NT2/D1 (cell line): ENCODE results near the gene COTL1.

Experiments
- DNase-seq: peaks from one replicate; pipeline ENCODE4 v3.0.0-alpha.2; 2011; ENCODE audit warnings: low read depth, low spot score
- H3K27me3 ChIP-seq: 2 replicates; pipeline ENCODE4 v1.6.0; 2011; ENCODE audit warnings: mild to moderate bottlenecking; ENCODE audit not compliant: insufficient read length, insufficient read depth
- H3K36me3 ChIP-seq: 2 replicates; pipeline ENCODE4 v1.6.1; 2011; ENCODE audit warnings: mild to moderate bottlenecking, low read length, mixed read lengths; ENCODE audit not compliant: insufficient read depth, insufficient read length
- H3K4me1 ChIP-seq: 2 replicates; pipeline ENCODE4 v1.5.1; 2011; ENCODE audit not compliant: insufficient read depth, insufficient read length
- H3K4me3 ChIP-seq: 2 replicates; pipeline ENCODE4 v1.5.1; 2011; ENCODE audit warnings: low read depth; ENCODE audit not compliant: insufficient read length
- H3K9ac ChIP-seq: 2 replicates; pipeline ENCODE4 v1.6.0; 2011; ENCODE audit warnings: low read depth; ENCODE audit not compliant: insufficient read length
- H3K9me3 ChIP-seq: 2 replicates; pipeline ENCODE4 v1.5.1; 2011; ENCODE audit warnings: mild to moderate bottlenecking, low read length; ENCODE audit not compliant: insufficient read depth
- SUZ12 ChIP-seq: IDR thresholded peaks from 2 replicates; pipeline ENCODE4 v1.6.1; 2011; ENCODE audit not compliant: insufficient read length, insufficient read depth; ENCODE audit errors: extremely low read depth
- YY1 ChIP-seq: IDR thresholded peaks from 2 replicates; pipeline ENCODE4 v1.6.1; 2011; ENCODE audit not compliant: insufficient read length, insufficient read depth
- ZNF274 ChIP-seq: IDR thresholded peaks from 2 replicates; pipeline ENCODE4 v1.6.1; 2011; ENCODE audit warnings: mild to moderate bottlenecking, low read depth, low read length

COTL1 gene

GRCh38 chr16:84575914-84576313, 42.0 kb downstream of the COTL1 start:
- Histone ChIP-seq H3K4me3 (no peak overlapping the region), H3K4me1 (peaks cover 12% of the 10 kb centered on the region), H3K27me3 (no peaks in the 10 kb centered on the region), H3K36me3 (peaks cover 85% of the 10 kb centered on the region), H3K9ac (no peak overlapping the region), H3K9me3 (no peaks in the 10 kb centered on the region)
- no peak for DNase-seq
- TF ChIP-seq YY1 (no peak), ZNF274 (no peak), SUZ12 (no peak)

- no peak for TF ChIP-seq ZNF274
- TF ChIP-seq YY1 = no peak
- TF ChIP-seq SUZ12 = no peak
- no peak for DNase-seq
- no peak overlapping the region for H3K9ac ChIP-seq
- H3K36me3 ChIP-seq = peaks cover 82% of the 10 kb centered on the region
- no peak overlapping the region for H3K4me3 ChIP-seq
- H3K9me3 ChIP-seq = no peaks in the 10 kb centered on the region
- peaks cover 12% of the 10 kb centered on the region for H3K4me1 ChIP-seq
- no peaks in the 10 kb centered on the region for H3K27me3 ChIP-seq
Observed at GRCh38 chr16:84574191-84574590, 43.7 kb downstream of the COTL1 start.

- Histone ChIP-seq H3K9me3 (no peaks in the 10 kb centered on the region), H3K9ac (no peak overlapping the region), H3K4me1 (peaks cover 16% of the 10 kb centered on the region), H3K27me3 (no peaks in the 10 kb centered on the region), H3K36me3 (peaks cover 79% of the 10 kb centered on the region), H3K4me3 (no peak overlapping the region)
- TF ChIP-seq ZNF274 (no peak), YY1 (no peak), SUZ12 (no peak)
- DNase-seq = no peak
Observed at GRCh38 chr16:84572096-84572495, 45.8 kb downstream of the COTL1 start.

- Histone ChIP-seq H3K9me3 (no peaks in the 10 kb centered on the region), H3K36me3 (peaks cover 79% of the 10 kb centered on the region), H3K27me3 (no peaks in the 10 kb centered on the region), H3K4me1 (peaks cover 16% of the 10 kb centered on the region), H3K4me3 (no peak overlapping the region), H3K9ac (no peak overlapping the region)
- DNase-seq = no peak
- no peak for TF ChIP-seq SUZ12
- no peak for TF ChIP-seq ZNF274
- no peak for TF ChIP-seq YY1
Observed at GRCh38 chr16:84571506-84571905, 46.4 kb downstream of the COTL1 start.

GRCh38 chr16:84570739-84571403, 47.0 kb downstream of the COTL1 start:
- TF ChIP-seq SUZ12 (no peak), ZNF274 (no peak), YY1 (no peak)

GRCh38 chr16:84569382-84569987, 48.4 kb downstream of the COTL1 start:
- Histone ChIP-seq H3K4me3 (no peak overlapping the region), H3K9me3 (no peaks in the 10 kb centered on the region), H3K36me3 (peaks cover 82% of the 10 kb centered on the region), H3K9ac (no peak overlapping the region), H3K4me1 (peaks cover 16% of the 10 kb centered on the region), H3K27me3 (no peaks in the 10 kb centered on the region)
- no peak for DNase-seq
- TF ChIP-seq ZNF274 (no peak), SUZ12 (no peak), YY1 (no peak)

More at GRCh38 chr16:84570739-84571403, 47.0 kb downstream of the COTL1 start:
- H3K27me3 ChIP-seq = no peaks in the 10 kb centered on the region
- H3K9me3 ChIP-seq = no peaks in the 10 kb centered on the region
- H3K9ac ChIP-seq = no peak overlapping the region
- H3K36me3 ChIP-seq = peaks cover 80% of the 10 kb centered on the region
- H3K4me3 ChIP-seq = no peak overlapping the region
- no peak for DNase-seq
- H3K4me1 ChIP-seq = peaks cover 16% of the 10 kb centered on the region

GRCh38 chr16:84568066-84568465, 49.8 kb downstream of the COTL1 start:
- no peak overlapping the region for H3K4me3 ChIP-seq
- no peak for DNase-seq

More at GRCh38 chr16:84568066-84568465, 49.8 kb downstream of the COTL1 start:
- H3K9ac ChIP-seq = no peak overlapping the region
- peaks cover 84% of the 10 kb centered on the region for H3K36me3 ChIP-seq
- H3K4me1 ChIP-seq = peaks cover 12% of the 10 kb centered on the region
- TF ChIP-seq ZNF274 (no peak), YY1 (no peak), SUZ12 (no peak)
- no peaks in the 10 kb centered on the region for H3K9me3 ChIP-seq
- H3K27me3 ChIP-seq = no peaks in the 10 kb centered on the region
